ENCODE measurements around the gene PPP1R36. TPM values are rescaled to one million over a fixed set of nuclear protein-coding genes. Genes with fewer than 3 reads are reported as not detected.
"Not testable (repeated sequence)": the region's sequence is repeated elsewhere in the genome, so short reads cannot be mapped to it uniquely, and the experiment has no call there.

Gene PPP1R36
- polyA plus RNA-seq, 2 of the 4 experiments (the other 2 are of a cell fraction) = 0.47 to 0.48 TPM

GRCh38 chr14:64630778-64631177 lies 81.0 kb downstream of the PPP1R36 start (continued):
- no peak for TF ChIP-seq ATOH8 (CRISPR knock-in tag; IDR thresholded peaks at IDR 0.05; ENCODE audit: low read depth)

GRCh38 chr14:64631222-64631621 lies 81.5 kb downstream of the PPP1R36 start:
- FAIRE-seq; H3K4me2 ChIP-seq; ATAC-seq; DNase-seq (ENCODE audit: low read depth in 1 of 2, low spot score in 1 of 2); H3K9me3 ChIP-seq; H3K4me3 ChIP-seq: not testable (repeated sequence)
- Histone ChIP-seq H3K4me1 (peaks cover 52% of the 10 kb centered on the region), H3K27ac (peak overlapping the region in 1 of 2 experiments; percentile 92; a peak in 4 of 6 replicates)
- CTCF ChIA-PET = interaction anchor here (0.7 to 7.2 kb wide), 9 partner anchors 11 to 287 kb away, joined by 3 to 48 read pairs (median 4); partner anchors contain the start of gene HSPA2
- WGBS (ENCODE audit: missing lambda C conversion rate) = 85% methylated on average over 3 of the region's 3 CpGs
- POLR2A ChIA-PET = interaction anchor here (1.8 to 4.4 kb wide), 2 partner anchors 90 to 91 kb away, joined by 14 to 67 read pairs; partner anchors contain the start of gene HSPA2

GRCh38 chr14:64632056-64632455 lies 82.3 kb downstream of the PPP1R36 start:
- ChIA-PET CTCF (interaction anchor here (0.5 to 7.2 kb wide), 7 partner anchors 14 to 301 kb away, joined by 3 to 48 read pairs (median 4); partner anchors contain the start of gene HSPA2), POLR2A (interaction anchor here (1.8 kb wide), 1 partner anchor 92 kb away, joined by 14 read pairs; the partner anchor contains the start of gene HSPA2)
- H3K4me2 ChIP-seq = no peak overlapping the region
- H3K4me3 ChIP-seq = no peak overlapping the region
- no peak for DNase-seq (ENCODE audit: low read depth in 1 of 2, low spot score in 1 of 2)
- no peak for ATAC-seq
- H3K4me1 ChIP-seq = peaks cover 59% of the 10 kb centered on the region
- no peak for FAIRE-seq
- H3K27ac ChIP-seq = peak overlapping the region; percentile 43 to 66; a peak in 5 of 6 replicates
- 64% methylated on average over 5 of the region's 5 CpGs for WGBS (ENCODE audit: missing lambda C conversion rate)
- no peaks in the 10 kb centered on the region for H3K9me3 ChIP-seq
- TF ChIP-seq HOXB5 (CRISPR knock-in tag; IDR thresholded peaks at IDR 0.05) (no peak), MYC (IDR thresholded peaks at IDR 0.05; ENCODE audit: borderline replicate concordance, low read length) (no peak), CBX8 (IDR thresholded peaks at IDR 0.05) (no peak), KDM5A (IDR thresholded peaks at IDR 0.05) (no peak), HOXA7 (CRISPR knock-in tag; IDR thresholded peaks at IDR 0.05) (no peak), MAZ (IDR thresholded peaks at IDR 0.05; ENCODE audit: borderline replicate concordance, low read depth, low read length) (no peak)

- ATAC-seq (no peak), FAIRE-seq (no peak)
- TF ChIP-seq KDM5A (IDR thresholded peaks at IDR 0.05) (no peak), NPAS2 (CRISPR knock-in tag; IDR thresholded peaks at IDR 0.05; ENCODE audit: borderline replicate concordance) (no peak), REST (IDR thresholded peaks at IDR 0.05) (no peak), RAD21 (conservative IDR thresholded peaks at IDR 0.05 in 1 of 2, IDR thresholded peaks at IDR 0.05 in 1 of 2) (0 out of 5 replicates have a peak, but pooled peaks of 1 of the 2 experiments have one; percentile 17)
Observed at GRCh38 chr14:64634558-64634957, 84.8 kb downstream of the PPP1R36 start.

More at GRCh38 chr14:64634558-64634957, 84.8 kb downstream of the PPP1R36 start:
- DNase-seq (ENCODE audit: low read depth in 1 of 2, low spot score in 1 of 2) = no peak
- Histone ChIP-seq H3K4me1 (peaks cover 53% of the 10 kb centered on the region), H3K9me3 (no peaks in the 10 kb centered on the region), H3K4me3 (no peak overlapping the region), H3K27ac (peak overlapping the region in 1 of 2 experiments; percentile 83; a peak in 3 of 6 replicates), H3K4me2 (no peak overlapping the region)
- POLR2A ChIA-PET = no interaction called here
- 76% methylated on average over 2 of the region's 2 CpGs for WGBS (ENCODE audit: missing lambda C conversion rate)
- CTCF ChIA-PET = interaction anchor here (4.4 to 12.0 kb wide), 3 partner anchors 13 to 95 kb away, joined by 48 to 182 read pairs (median 67); partner anchors contain the start of gene HSPA2

All from A549 (cell line).